Measurements from ENCODE around the gene GCLM.
"Not testable (repeated sequence)": the region's sequence is repeated elsewhere in the genome, so short reads cannot be mapped to it uniquely, and the experiment has no call there.

GCLM gene

DNA sequence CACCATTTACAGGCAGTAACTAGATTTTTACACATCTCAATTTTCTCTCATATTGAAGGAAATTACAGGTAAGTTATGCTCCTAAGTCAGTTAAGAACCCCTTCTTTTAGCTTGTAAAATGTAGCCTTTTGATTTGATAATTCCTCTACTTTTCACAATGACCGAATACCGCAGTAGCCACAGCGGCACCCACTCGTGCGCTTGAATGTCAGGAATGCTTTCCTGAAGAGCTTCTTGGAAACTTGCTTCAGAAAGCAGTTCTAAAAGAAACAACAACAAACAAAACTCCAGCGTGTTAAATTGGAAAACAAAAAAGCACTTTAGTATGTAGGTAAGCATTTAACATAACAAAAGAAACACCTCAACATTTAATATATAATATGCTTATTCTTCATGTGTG lies 20.3 kb downstream of the GCLM start:
- DNase-seq (ENCODE audit: low read depth in 2 of 2), result no peak

DNA sequence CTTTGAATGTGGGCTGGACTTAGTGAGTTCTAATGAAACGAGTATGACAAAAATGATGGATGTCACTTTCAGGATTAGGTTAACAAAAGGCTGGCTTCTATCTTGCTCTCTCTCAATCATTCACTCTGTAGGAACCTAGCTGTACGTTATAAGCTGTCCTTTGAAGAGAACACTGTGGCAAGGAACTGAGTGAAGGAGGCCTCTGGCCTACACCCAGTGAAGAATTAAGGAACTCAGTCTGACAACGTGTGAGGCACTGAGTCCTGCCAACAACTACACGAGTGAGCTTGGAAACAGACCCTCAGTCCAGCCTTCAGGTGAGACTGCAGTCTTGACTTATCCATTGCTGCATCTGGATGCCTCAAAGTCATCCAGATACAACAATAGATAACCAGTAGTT lies 27.0 kb downstream of the GCLM start:
- DNase-seq (ENCODE audit: low read depth in 2 of 2), result no peak

DNA sequence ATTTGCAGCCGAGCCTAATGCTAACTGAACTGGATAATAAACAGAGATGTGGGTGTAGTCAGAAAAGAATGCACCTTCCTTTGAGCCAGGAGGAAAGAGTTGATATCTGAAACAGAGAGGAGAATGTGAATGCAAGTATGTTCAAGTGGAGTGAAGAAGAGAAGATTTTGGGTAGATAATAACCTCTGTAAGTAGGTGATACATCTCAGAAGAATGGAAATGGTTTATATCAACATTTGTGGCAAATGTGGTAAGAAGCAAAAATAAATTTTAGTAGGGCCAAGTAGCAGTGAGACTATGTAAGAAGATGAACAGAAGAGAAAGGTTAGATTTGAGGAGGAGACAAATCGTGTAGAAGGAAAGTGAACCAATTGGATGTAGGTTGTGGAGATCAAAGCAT lies 28.5 kb downstream of the GCLM start:
- no peak for DNase-seq (ENCODE audit: low read depth in 2 of 2)

DNA sequence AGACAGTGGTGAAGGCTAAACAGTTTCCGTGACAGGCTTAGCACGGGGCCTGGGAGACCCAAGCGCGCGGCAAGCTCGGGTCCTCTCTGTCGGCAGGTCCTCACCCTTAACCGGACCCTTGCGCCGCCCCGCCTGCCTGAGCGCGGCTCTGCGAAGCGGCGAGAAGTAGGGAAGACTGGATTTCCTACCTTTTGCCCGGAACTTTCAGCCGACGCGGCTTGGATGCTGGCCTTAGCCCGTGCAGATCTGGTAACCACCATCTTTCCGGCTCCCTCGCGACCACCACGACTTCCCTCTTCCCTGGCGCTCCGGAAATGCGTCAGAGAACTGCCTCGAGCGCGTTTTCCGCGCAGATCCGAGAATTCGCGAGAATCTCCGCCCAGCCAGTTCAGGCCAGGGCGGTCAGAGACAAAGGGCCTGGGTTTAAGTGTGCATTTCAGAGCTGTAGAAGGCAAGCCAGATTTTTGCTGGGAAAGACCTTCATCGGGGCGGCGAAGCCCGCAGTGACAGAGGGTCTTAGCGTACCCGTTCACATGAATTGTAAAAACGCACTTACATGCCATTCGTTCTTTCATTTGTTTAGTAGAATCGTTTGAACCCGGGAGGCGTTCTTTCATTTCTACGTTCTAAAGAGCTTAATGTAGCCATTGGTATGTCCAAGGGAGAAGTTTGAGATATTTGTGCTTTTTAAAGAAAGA lies 30.2 kb downstream of the GCLM start, which contains the start of gene DNTTIP2:
Gene DNTTIP2 (minus strand): TSS at position 318 of the 698 bp plus-strand sequence. CDS start 58 bp downstream, at position 260.
- peak; percentile 59 to 67 for DNase-seq (ENCODE audit: low read depth in 2 of 2)

DNA sequence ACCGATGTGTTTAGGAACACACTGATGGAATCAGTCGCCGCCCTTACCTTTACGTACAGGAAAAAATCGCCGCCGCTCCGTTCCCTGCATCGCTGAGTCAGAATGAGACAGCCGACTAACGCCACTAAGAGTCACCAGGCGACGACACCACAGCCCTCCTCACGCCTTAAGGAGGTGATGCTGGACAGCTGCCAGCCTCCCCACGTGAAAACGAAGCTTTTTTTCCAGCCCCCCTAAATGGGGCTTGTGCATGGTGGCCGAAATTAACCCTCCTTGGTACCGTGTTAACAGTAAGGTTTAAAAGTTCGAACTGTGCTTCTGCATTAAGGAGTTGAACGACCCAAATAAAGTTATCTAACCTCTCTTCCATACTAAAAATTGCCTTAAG lies 30.7 kb downstream of the GCLM start:
- DNase-seq (ENCODE audit: low read depth in 2 of 2), result peak in 1 of 2 donors; percentile 21

DNA sequence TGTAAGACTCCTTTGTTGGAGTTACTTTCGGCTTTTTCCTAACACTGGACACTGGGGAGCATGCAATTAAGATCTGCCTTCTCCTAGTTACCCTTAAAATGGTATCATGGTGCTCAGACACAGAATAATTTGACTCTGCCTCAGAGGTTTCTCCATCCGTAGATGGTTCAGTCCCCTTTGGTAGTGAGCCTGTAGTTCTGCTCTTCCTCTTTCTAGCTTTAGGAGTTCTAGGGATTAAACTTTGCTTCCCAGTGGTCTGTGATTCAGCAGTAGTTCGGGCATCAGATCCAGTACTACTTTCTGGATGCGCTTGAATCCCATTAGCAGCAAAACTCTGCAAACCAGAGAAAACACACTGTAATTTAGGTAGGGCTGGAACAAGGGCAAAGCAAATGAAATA lies 31.7 kb downstream of the GCLM start:
- no peak for DNase-seq (ENCODE audit: low read depth in 2 of 2)

DNA sequence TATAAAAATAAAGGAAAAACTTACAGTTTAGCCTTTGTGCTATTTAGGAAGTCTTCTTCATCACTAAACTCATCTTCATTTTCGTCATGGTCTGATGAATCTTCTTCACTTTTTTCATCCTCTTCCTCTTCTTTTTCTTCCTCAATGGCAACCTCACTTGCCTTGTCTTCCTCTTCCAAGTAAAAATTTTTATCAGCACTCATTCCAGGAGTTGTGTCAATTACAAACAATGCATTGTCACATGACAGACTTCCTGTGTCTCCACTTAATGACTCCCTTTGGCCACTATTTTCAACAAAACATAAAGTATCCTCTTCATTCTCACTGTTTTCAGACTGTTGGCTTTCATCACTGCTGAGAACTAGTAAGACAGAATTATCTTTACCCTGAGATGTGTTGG lies 33.0 kb downstream of the GCLM start:
- no peak for DNase-seq (ENCODE audit: low read depth in 2 of 2)

DNA sequence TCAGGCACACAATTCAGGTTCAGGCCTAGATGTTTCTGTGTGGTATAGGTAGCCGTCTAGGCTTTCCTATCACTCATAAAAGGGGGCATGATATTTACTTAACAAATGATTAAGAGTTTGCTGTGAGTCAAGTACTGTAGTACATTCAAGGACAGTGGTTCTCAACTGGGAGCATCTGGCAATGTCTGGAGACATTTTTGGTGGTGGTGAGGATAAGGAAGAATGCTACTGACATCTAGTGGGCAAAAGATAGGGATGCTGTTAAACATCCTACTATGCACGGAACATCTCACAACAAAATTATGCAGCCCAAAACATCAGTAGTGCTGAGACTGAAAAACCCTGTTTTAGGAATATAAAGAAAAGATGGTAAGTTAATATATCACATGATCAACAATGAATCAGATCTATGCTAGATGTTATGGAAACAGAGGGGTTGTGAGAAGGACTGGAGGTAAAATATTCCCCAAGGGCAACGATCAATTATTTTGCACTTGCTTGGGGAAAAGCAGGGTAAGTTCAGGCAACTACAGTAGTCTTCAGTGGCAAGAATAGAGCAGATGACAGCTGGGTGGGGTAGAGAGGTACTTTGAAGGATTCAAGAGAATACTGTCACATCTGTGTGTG lies 35.1 kb downstream of the GCLM start:
- no peak for DNase-seq (ENCODE audit: low read depth in 2 of 2)

DNA sequence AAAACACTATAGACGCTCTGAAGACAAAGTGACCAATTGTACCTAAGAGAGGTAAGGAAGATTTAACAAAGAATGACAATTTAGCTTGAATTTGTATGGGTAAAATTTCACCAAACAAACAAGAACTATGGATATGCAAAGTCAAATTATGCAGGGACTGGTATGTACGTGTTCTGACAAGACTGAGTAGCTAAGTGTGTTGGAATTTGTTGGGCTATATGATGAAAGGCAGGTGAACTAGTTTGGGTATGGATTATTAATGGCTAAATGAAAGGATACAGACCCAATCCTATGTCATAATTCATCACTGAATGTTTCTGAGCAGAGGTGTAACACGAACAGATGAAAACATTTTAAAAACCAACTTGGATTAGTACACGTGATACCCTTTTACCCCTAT lies 37.9 kb downstream of the GCLM start:
- DNase-seq (ENCODE audit: low read depth in 2 of 2), result no peak

DNA sequence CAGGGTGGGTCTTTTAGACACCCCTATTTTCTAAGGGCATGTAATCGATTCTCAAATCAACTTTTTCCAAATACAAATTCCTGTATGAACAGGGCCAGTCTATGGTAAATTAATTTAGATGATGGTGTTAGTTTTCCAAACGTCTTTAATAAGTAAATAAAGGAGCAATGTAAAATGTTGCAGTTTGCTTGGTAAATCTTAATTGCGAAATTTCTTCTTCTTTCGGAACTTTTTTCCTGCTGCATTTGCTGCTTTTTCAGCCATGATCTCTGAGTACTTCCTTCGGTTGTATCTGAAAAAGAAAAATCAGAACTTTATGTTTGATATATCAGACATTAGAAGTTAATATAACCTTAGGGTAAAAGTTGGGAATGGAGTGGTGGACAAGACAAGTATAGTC lies 39.6 kb downstream of the GCLM start:
- no peak for DNase-seq (ENCODE audit: low read depth in 2 of 2)

DNA sequence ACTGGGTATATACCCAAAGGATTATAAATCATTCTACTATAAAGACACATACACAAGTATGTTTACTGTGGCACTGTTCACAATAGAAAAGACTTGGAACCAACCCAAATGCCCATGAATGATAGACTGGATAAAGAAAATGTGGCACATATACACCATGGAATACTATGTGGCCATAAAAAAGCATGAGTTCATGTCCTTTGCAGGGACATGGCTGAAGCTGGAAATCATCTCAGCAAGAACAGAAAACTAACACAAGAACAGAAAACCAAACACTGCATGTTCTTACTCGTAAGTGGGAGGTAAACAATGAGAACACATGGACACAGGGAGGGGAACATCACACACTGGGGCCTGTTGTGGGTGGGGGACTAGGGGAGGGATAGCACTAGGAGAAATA lies 40.7 kb downstream of the GCLM start:
- not testable (repeated sequence) for DNase-seq (ENCODE audit: low read depth in 2 of 2)

DNA sequence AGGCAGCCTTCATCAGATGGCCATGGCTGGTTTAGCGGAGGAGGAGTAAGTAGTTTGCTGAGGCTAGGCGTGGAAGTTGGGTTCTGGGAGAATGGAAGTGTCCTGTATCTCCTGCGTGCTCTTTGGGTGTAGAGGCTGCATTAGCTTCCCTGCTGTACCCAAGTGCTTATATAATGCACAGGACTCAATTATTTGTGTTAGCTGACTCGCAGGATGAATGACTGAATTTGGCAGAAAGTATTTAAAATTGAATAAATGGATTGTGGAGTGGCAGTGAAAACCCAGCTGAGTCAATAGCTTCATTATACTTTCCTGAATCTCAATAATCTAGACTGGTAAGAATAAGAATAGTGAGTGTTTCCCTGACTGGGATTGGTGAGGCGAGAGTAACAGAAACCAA lies 44.0 kb downstream of the GCLM start:
- no peak for DNase-seq (ENCODE audit: low read depth in 2 of 2)

DNA sequence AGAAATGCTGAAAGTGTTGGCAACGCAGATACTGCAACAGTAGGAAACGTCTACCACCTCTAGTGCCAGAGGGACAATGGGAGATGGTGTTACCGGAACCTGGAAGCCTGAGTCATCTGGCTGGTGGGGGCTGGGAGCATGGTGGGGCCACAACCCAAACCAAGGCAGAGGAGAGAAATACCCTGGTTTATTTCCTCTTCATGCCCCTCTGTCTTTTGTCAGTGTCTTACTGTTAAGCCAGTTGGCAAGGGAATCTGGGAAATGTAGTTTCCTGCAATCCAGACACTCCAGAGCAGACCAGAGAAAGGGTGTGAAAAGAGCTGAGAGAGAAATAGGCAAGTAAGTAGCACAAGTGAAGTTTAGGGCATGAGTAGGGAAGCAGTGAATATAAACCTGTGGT lies 45.1 kb downstream of the GCLM start:
- no peak for DNase-seq (ENCODE audit: low read depth in 2 of 2)

DNA sequence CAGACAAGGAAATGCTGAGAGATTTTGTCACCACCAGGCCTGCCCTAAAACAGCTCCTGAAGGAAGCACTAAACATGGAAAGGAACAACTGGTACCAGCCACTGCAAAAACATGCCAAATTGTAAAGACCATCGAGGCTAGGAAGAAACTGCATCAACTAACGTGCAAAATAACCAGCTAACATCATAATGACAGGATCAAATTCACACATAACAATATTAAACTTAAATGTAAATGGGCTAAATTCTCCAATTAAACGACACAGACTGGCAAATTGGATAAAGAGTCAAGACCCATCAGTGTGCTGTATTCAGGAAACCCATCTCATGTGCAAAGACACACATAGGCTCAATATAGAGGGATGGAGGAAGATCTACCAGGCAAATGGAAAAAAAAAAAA lies 51.6 kb downstream of the GCLM start:
- not testable (repeated sequence) for DNase-seq (ENCODE audit: low read depth in 2 of 2)

DNA sequence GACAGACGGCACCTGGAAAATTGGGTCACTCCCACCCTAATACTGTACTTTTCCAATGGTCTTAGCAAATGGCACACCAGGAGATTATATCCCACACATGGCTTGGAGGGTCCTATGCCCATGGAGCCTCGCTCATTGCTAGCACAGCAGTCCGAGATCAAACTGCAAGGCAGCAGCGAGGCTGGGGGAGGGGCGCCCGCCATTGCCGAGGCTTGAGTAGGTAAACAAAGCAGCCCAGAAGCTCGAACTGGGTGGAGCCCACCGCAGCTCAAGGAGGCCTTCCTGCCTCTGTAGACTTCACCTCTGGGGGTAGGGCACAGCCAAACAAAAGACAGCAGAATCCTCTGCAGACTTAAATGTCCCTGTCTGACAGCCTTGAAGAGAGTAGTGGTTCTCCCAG lies 53.2 kb downstream of the GCLM start:
- not testable (repeated sequence) for DNase-seq (ENCODE audit: low read depth in 2 of 2)

DNA sequence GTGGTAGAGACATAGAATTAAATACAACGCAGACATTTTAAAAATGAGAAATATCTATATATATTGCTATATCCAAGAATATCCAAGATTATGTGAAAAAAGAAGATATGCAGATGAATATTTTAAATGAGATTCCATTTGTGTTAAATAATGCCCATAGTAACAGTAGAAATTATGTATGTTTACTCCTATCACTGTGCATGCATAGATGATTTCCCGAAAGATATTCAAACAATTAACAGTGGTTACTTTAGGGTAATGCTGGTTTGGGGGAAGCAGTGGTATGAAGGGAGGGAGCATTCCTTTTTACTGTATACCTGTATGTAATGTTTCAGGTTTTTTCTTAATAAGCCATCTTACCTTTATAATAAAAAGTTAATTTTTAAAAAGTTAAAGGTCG lies 55.3 kb downstream of the GCLM start:
- no peak for DNase-seq (ENCODE audit: low read depth in 2 of 2)

DNA sequence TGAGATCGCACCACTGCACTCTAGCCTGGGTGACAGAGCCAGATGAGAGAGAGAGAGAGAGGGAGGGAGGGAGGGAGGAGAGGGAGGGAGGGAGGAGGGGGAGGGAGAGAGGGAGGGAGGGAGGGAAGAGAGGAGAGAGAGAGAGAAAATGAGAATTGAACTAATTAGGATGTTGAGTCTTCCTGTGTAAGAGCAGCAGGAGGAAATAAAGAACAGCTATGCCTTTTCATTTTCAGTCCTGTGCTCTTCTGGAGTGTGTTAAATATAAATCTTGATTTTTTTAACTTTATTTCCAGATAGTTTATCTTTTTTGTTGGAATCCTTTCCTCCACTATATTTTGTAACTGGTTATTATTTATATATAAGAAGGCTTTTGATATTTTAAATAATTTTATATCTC lies 57.4 kb downstream of the GCLM start:
- no peak for DNase-seq (ENCODE audit: low read depth in 2 of 2)

DNA sequence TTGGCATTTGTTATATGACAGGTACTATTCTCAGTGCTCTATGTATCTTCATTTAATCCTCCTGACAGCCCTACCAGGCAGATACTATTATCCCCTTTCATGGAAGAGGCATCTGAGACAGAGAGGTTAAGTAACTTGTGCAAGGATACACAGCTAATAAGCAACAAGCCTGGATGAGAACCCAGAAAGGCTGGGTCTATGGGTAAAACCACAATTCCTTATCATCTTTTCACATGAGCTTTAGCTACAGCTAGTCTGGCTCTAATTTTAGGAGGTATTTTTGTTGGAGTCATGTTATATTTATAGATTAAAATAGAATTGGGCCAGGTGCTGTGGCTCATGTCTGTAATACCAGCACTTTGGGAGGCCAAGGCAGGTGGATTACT lies 57.9 kb downstream of the GCLM start:
- no peak for DNase-seq (ENCODE audit: low read depth in 2 of 2)

DNA sequence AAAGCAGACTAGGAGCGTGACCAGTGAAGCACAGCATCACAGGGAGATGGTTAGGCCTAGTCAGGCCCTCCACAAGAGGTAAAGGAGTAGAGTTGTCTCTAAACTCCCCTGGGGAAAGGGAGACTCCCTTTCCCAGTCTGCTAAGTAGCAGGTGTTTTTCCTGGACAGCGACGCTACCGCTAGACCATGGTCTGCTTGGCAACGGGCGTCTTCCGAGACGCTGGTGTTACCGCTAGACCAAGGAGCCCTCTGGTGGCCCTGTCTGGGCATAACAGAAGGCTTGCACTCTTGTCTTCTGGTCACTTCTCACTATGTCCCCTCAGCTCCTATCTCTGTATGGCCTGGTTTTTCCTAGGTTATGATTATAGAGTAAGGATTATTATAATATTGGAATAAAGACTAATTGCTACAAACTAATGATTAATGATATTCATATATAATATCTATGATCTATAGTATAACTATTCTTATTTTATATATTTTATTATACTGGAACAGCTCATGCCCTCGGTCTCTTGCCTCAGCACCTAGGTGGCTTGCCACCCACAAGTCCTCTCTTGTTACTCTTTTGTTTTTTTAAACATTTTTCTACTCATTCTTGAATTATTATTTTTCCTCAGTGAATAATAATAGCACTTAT lies 58.4 kb downstream of the GCLM start:
- peak in 1 of 2 donors; percentile 28 for DNase-seq (ENCODE audit: low read depth in 2 of 2)

DNA sequence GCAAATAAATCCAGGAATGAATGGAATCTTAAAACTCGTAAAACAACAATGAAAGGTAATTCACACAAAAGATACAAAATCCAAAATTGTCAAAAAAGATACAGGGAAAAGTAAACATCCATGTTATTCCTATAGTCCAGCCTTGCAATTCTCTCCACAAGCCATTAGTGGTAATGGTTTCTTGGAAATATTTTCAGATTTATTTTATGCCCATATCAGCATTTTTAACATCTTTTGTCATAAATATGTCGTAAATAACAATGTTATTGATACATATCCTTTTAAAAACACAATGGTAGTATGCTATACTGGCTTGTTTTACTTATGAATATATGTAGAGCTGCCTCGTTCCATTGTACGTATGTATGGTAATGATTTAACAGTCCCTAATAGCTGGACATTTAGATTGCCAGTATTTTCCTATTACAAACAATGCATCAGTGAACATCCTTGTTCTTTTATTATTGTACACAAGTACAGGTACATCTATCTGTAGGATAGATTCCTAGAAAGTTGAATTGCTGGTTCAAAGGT lies 60.8 kb downstream of the GCLM start:
- no peak for DNase-seq (ENCODE audit: low read depth in 2 of 2)

DNA sequence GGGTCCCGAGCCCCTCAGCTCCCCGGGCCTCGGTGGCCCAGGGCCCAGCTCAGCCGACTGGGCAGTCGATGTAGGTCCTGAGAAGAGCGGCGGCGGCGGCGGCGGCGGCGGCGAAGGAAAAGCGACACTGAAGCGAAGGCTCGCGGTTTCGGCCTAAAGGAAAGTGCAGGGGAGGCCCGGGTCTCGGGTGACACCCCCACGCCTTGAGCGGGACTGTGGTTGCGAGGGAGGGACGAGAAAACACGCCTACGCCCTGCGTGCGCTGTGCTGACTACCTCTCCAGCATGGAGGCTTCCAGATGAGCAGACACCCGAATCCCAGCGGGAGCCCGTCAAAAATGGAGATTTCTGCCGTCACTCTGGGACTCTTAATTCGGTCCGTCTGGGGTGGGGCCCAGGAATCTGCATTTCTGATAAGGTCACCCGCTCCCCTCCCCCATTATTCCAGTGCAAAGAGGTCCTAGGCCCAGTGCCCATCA lies 61.4 kb downstream of the GCLM start:
- peak; percentile 34 to 35 for DNase-seq (ENCODE audit: low read depth in 2 of 2)

DNA sequence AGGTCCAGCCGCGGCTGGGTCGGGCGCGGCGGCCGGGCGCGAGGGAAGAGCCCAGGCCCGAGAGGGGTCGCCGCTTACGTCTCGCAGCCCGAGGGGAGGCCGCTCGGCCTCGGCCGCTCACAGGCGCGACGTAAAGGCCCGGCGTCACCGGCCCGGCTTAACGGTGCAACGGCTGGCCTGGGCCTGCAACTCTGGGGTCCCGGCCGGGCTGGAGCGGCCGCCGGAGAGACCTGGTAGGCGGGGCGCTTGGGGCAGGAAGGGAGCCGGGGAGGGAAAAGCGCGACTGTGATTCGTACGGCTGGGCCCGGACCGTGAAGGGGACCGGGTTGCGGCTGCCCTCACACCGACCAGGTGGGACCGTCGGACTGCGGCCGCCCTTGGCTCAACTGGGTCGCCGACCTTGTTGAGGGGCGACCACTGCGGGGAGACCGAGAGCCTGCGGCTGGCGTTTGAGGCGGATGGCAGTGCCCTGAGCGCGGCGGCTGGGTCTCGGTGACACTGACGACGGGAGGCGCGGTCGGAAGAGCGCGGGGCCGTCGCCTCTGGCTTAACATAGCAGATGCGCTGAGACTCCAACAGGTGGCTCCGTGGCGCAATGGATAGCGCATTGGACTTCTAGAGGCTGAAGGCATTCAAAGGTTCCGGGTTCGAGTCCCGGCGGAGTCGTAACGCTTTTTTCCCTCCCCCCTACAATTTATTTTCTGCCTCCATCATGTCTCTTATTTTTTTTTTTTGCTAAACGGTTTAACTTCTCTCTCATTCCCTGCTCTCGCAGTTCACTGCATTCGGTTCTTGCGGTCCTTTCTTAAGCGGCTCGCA lies 62.0 kb downstream of the GCLM start:
- DNase-seq (ENCODE audit: low read depth in 2 of 2), result peak; percentile 77 to 87

All from stimulated activated CD4-positive, alpha-beta T cell treated with anti-CD3 and anti-CD28 coated beads, Interleukin-1b, Interleukin-23, amount 100 ng/mL, for 1 hour (primary cell).